HG02610 (cell line): ENCODE measurements around the gene CTXN1.

Source experiments
- ATAC-seq: cut with Tn5 transposase; IDR thresholded peaks from one replicate; pipeline ENCODE4 v1.9.1; 2021; ENCODE audit warnings: mild to moderate bottlenecking, moderate library complexity; ENCODE audit not compliant: unreplicated experiment

The CTXN1 gene

DNA sequence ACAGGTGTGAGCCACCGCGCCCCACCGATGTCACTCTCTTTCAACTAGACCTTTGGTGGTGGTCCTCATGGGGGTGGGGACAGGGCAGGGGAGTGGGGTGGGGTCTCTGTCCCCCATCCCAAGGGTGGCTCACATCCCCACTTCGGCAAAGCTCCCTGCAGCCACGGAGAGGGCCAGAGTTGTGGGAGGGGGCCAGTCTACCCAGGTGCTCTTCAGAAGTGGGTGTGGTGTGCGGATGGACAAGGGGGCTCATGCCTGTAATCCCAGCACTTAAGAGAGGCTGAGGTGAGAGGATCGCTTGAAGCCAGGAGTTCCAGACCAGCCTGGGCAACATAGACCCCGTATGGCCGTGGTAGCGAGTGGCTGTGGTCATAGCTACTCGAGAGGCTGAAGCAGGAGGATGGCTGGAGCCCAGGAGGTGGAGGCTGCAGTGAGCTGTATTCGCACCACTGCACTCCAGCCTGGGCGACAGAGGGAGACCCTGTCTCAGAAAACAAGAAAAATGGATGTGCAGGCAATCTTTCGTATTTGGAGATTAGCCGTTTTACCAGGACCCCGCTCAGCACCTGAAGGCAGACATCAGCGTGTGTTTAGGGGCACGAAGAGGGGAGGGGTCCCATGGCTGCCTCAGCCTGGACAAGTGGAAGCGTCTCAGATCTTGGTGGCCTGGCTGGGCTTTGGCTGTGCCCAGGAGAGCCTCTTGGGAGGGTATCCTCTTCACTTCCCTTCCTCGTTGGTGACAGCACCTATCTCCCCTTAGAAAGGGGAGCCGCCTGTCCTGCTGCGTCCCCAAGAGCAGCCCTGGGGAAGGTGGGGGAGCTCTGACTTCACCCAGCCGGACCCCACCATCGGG lies 10.5 kb downstream of the CTXN1 start:
- no peak for ATAC-seq

DNA sequence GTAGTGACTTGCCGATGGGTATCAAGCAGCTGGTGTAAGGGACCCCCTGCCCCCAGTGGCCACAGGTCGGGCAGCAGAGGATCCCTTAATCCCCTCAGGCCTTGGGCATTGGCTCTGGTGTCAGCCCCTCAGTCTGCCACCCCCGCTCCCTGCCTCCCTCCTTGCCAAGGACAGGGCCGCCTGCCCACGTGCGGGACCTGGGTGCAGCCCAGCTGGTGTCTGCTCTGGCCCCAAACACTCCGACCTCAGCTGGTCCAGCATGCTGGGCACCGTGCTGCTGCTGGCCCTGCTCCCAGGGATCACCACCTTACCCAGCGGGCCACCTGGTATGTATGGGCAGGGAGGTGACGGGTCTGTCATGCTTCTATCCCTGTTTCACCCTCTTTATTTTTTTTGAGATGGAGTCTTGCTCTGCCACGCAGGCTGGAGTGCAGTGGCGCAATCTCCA lies 11.3 kb downstream of the CTXN1 start, which contains the start of gene TGFBR3L:
Gene TGFBR3L, plus strand, starts transcription at position 233 of the 448 bp plus-strand sequence.
- ATAC-seq: no peak

DNA sequence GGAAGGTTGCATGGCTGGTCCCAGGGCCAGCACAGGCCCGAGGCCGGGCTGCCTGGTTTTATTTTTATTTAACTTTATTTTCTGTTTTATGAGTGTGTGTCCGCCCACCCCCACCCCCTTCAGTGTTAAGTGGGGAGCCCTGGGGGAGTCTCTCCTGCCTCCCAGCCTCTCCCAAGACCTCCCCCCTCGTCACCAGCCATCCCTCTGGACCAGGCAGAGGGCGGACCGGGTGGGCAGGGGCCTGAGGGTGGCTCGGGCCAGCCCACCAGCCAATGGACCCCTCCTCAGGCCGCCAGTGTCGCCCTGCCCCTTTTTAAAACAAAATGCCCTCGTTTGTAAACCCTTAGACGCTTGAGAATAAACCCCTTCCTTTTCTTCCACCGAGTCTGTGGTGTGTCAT lies 11.8 kb downstream of the CTXN1 start:
- no peak for ATAC-seq

DNA sequence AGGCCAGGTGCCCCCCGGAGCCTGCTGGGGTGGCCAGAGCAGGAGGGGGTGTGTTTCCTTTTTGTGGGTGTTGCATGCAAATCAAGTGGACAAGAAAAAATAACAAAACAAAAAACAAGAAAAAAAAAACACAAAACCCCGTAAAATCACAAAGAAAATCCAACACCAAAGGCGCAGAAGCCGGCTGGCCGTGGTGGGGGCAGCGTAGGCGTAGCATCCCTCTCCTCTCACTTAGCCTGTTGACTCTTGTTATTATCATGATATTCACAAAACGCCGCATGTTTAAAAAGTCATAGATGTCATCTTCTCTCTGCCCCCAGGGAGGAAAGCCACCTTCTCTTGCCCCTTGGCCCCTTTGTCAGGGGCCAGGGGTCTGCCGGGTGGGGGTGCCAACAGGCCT lies 12.3 kb downstream of the CTXN1 start:
- ATAC-seq: no peak

DNA sequence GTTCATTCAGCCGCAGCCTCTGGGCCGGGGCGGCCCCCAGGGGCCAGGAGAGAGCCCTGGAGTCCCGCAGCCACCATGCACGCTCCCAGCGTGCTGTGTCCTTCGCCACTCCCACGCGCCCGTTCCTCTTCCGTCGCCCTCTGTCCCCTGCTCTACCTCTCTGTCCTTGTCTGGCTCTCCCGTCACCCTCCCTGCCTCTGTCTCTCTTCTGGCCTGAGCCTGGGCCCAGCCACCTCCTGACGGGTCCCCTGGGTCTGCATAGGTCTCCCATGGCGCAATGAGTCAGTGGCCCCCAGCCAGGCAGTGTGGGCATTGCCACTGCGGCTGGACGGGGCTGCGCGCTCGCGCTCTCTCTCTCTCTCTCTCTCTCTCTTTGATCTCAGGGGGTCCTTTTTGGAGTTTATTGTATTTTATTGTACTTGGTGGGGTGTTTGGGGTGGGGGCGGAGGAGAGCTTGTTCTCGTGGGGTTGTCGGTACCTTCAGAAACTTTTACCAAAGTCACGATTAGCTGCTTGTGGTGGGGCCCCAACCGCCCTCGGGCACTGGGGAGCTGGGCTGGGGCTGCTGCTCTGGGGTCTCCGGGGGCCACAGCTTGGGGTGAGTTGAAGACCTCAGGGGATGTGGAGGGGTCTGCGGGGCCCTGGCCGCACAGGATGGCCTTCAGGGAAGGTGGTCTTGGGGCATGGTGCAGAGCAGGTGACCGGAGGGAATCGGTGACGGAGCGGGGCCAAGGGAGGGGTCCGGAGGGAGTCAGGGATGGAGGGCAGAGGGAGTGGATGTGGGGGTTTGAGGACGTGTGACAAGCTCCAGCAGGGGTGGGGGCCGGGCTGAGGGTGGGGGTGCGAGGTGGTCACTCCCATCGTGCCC lies 13.0 kb downstream of the CTXN1 start:
- no peak for ATAC-seq

DNA sequence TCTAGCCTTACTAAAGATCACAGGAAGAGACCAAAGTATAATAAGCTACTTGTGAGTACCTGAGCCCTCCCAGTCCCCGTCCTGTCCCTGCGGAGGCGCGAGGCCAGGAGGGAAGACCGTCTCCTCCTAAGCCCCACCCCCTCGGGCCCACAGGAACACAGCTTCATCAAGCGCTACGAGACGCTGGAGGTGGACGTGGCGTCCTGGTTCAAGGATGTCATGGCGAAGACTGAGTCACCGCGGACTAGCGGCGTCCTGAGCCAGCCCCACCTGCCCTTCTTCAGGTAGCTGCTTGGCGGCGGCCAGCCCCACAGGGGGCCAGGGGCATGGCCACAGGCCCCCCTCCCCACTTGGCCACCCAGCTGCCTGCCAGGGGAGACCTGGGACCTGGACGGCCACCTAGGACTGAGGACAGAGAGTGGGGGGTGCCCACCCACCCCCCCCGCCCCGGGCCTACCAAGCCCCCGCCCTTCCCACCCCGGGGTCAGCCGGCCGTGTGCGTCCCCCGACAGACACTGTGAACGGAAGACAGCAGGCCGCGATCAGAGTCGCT lies 13.7 kb downstream of the CTXN1 start:
- no peak for ATAC-seq

DNA sequence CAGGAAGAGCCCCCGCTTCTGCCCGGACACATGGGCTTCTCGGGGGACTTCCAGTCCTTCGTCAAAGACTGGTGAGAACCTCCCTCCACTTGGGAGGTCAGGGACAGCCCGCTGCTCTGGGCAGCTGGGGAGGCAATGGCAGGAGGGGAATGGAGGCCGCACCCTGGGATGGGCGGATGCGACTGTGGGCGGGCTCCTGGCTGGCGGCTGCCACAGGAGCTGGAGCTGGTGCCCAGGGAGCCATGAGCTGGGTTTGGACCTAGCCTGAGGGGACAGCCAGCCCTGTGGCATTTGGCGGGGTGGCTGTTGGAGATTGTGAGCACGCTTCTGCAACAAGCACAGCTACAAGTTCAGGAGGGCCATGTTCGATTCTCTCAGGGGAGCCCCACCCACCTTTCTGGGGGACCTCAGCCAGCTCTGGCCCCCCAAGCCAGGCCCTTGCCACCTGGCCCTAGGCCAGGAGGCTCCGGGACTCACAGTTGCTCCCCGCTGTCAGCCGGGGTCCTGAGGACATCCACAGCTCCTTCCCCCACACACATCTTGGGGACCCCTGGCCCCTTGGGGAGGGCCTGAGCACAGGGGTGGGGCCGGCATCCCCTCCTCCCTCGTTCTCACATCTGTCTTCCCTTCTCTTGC lies 14.3 kb downstream of the CTXN1 start:
- no peak for ATAC-seq

DNA sequence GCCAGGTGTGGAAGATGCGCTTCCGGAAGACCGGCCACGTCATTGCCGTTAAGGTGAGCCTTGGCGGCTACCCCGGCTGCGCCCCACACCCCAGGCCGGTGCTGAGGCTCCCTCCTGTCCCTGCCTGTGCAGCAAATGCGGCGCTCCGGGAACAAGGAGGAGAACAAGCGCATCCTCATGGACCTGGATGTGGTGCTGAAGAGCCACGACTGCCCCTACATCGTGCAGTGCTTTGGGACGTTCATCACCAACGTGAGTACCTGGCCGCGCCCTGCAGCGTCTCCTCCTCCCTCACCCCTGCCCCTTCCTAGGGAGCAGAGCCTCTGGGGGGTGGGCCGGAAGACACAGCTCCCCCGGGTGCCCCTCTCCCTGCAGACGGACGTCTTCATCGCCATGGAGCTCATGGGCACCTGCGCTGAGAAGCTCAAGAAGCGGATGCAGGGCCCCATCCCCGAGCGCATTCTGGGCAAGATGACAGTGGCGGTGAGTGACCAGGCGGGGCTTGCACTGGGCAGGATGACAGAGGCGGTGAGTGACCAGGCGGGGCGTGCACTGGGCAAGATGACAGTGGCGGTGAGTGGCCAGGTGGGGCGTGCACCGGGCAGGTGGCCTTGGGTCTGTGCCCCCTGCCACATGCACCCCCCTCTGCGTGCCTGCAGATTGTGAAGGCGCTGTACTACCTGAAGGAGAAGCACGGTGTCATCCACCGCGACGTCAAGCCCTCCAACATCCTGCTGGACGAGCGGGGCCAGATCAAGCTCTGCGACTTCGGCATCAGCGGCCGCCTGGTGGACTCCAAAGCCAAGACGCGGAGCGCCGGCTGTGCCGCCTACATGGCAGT lies 15.4 kb downstream of the CTXN1 start:
- no peak for ATAC-seq

DNA sequence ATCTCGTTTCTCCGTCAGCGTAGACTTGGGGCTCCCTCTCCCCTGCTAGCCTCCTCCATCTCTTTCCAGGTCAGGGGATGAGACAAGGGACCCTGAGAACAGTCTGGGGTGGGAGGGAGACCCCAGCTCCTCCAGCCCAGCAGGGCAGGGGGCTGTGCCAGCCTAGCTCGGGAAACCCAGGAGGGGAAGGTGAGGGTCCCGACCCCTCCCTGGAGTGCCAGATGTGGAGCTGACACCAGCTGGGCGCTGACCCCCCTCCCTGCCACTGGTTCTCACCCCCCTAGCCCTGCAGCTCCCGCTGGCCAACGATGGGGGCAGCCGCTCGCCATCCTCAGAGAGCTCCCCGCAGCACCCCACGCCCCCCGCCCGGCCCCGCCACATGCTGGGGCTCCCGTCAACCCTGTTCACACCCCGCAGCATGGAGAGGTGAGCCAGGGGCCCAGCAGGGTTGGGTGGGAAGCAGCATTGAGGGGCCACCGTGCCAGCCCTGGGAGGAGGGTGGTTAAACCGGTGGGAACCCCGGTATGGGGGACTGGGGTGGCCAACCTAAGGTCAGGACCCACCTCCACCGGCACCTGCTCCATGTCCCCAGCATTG lies 16.4 kb downstream of the CTXN1 start:
- no peak for ATAC-seq

DNA sequence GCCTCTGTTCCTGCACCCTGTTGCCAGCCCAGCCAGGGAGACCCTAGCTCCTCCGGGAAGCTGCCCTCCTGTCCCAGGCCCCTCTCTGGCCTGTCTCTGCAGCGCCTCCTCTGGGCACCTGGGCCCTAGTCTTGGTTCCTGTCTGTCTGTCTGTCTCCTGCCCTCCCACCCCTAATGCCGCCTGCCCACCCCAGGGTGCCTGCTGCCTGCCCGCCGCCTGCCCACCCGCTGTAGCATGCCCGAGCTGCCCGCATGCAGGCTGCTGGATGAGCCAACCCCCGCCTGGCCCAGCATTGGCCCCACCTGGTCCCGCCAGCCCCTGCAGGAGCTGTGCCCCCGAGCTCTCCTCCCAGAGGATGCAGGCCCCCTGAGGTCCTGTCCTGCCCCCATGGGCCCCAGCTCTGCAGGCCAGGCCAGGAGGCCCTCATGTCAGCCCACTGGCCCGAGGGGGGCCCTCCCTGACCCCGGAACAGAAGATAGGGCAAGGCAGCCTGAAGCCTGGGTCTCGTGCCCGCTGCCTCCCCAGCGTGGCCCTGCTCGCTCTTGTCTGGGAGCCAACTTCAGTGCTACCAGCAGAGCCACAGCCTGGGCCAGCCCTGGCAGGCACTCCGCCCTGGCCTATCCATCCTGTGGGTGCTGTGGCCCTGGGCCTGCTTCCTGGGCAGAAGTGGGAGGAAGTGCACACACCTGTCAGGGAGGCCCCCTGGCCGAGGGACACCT lies 17.0 kb downstream of the CTXN1 start:
- ATAC-seq: no peak

DNA sequence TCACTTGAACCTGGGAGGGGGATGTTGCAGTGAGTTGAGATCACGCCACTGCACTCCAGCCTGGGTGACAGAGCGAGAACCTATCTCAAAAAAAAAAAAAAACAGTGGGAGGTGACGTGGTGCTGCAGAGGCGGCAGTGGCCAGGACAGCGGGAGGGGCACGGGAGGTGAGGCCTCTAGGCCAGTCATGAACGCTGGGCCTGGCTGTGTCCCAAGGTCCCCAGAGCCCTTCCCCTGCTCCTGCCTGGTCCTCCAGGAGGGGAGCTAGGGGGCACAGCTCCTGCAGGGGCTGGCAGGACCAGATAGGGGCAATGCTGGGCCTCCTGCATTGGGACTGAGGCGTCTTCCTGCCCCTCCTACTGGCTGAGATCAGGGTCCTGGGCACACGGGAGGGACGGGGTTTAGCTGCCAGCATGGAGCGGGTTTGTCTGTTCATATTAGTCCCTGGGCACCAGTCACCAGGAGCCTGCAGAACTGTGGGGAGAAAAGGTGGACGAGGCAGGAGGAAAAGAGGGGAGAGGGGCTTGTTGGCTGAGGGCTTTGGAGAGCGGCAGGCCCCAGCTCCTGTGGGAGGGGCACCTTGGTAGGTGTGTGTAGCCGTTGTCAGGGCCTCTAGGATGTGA lies 17.7 kb downstream of the CTXN1 start:
- ATAC-seq: no peak

DNA sequence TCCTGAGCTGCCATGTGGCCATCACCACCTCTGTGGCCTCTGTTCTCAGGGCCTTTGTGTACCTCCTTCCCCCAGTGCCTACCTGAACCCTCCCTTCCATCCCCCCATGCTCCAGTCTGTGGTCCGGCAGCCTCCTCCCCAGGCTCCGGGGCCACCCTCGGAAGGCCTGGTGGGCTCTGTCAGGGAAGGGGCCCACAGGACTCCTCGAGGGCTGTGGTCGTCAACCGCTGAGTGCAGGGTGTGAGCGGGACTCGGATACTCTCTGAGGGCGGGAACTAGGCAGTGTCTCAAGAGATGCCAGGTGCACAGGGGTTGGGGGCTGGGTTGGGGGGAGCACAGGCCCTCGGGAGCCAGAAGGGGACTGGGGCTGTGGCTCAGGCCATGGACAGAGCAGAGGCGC lies 18.4 kb downstream of the CTXN1 start:
- ATAC-seq: no peak

DNA sequence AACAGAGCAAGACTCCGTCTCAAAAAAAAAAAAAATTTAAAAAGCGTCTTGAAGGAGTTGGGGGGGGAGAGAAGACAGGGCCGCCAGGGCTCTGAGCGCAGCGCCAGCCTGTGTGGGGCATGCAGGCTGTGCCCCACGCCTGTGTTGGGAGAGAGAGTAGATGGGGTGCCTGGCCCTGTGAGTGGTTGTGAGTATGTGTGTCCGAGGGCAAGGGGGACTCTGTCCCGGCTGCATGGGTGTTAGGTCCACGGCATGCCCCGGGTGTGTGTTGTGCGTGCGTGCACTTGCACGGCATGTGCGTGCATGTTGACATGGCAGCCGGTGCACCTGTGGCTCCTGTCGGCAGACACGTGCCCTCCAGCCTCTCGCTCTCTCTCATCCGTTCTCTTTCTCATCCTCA lies 18.8 kb downstream of the CTXN1 start:
- no peak for ATAC-seq

DNA sequence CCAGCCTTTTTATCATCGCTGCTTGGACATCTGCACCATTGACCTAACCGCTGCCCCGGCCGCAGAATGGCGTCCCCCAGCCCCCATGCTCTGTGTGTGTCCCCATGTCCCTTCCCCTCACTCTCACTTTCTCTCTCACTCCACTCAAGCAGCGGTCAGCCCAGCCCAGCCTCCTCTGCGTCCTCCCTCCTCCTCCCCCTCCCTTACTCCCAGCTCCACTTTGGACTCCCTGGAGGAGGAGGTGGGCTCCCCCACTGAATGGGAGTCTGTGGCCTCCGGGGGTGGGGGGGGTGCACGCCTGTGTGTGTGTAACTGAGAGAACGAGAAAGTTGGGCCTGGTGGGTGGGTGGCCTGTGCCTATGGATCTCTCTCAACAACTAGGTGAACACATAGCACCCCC lies 20.1 kb downstream of the CTXN1 start:
- ATAC-seq: no peak

DNA sequence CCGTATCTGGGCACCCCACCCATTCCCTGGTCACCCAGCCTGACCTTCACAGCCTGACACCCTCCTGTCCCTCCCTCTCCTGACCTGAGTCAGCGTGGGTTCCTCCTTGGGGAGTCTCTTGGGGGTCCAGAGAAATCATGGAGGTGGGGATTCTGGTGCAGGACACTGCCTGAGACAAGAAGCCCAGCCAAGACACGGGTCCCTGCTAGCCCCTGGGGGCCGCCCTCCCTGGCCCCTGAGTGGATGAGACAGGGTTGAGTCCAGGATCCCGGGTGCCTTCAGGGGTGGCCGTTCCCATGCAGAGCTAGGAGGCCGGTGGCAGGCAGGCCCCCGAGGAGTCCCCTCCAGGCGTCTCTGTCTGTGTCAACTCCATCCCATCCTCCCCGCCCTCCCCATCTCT lies 20.7 kb downstream of the CTXN1 start:
- no peak for ATAC-seq

DNA sequence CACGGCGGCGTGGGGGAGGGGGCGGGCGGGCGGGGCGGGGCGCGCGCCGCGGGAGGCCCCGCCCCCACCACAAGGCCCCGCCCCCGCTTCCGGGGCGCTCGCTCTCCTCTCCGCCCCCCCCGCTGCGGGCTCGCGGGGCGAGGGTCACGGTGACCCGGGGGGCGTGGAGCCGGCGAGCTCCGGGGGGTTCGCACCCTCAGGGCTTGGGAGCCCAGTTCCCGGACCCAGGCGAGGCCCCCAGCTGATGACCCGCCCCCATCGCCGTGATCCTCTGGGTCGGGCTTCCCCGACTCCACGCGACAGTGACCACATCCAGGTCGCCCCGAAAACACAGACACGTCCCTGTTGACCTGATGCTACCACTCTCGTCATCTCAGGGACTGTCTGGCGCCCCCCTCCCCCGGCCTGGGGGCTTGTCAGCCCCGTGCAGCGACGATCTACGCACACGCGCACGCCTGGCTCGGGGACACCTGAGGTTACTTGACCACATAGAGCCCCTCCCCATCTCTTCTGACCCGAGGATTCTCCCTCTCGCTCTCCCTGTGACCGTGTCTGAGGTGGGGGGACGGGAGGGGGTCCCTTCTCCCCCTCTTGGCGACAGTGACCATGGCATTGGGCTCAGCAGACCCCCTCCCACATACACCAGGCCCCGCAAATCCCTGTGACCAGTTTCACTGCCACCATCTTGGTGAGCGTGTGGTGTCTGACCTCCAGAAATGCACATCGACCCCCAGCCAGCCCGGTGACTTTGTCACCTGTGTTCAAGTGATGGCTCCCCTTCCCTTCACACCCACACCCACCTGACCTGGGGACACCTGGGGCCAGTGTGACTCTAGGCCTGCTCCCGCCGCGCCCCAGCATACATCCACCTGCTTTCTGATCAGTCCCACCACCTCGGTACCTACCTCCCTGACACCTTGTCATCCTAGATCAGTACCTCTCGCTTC lies 21.6 kb downstream of the CTXN1 start:
- ATAC-seq: peak; percentile 21

DNA sequence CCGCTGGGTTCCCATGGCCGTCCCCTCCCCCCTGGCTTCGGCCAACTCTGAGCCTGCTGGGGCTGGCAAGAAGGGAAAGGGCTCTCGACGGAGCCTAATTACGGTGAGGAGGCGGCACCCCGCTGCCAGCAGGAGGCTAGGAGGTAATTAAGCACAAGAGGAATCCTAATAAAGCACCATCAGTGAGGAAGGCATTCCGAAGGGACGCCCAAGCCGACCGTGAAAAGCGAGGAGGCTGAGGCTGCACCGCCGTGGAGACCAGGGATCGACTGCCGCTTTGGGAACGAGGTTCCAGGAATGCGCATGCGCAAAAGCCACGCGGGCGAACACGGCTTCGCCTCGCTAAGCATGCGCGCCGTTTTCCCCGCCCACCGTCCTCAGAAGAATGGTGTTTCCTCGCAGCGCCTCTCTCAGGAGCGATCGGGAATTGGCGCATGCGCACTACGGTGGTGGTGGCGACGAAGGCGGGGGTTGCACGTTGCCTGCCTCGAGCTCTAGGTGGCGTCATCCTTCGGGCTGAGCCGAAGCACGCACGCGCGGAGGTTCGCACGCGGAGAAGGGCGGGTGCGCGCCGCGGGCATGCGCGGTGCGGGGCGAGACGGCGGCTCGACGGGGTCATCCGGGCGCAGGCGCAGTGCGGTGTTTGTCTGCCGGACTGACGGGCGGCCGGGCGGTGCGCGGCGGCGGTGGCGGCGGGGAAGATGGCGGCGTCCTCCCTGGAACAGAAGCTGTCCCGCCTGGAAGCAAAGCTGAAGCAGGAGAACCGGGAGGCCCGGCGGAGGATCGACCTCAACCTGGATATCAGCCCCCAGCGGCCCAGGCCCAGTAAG lies 22.5 kb downstream of the CTXN1 start, which contains the start of gene MAP2K7:
Gene MAP2K7, plus strand, starts transcription at position 634 of the 830 bp plus-strand sequence. Its CDS starts 68 bp downstream, at position 702.
- peak; percentile 79 for ATAC-seq
